GM10847 (cell line): Measurements from ENCODE around the gene ZNF652.

ENCODE experiments used
- POLR2A ChIP-seq: IDR thresholded peaks from 2 replicates; pipeline ENCODE4 v1.6.1; 2011; ENCODE audit not compliant: insufficient read length; ENCODE audit errors: extremely low read depth

The ZNF652 gene

DNA sequence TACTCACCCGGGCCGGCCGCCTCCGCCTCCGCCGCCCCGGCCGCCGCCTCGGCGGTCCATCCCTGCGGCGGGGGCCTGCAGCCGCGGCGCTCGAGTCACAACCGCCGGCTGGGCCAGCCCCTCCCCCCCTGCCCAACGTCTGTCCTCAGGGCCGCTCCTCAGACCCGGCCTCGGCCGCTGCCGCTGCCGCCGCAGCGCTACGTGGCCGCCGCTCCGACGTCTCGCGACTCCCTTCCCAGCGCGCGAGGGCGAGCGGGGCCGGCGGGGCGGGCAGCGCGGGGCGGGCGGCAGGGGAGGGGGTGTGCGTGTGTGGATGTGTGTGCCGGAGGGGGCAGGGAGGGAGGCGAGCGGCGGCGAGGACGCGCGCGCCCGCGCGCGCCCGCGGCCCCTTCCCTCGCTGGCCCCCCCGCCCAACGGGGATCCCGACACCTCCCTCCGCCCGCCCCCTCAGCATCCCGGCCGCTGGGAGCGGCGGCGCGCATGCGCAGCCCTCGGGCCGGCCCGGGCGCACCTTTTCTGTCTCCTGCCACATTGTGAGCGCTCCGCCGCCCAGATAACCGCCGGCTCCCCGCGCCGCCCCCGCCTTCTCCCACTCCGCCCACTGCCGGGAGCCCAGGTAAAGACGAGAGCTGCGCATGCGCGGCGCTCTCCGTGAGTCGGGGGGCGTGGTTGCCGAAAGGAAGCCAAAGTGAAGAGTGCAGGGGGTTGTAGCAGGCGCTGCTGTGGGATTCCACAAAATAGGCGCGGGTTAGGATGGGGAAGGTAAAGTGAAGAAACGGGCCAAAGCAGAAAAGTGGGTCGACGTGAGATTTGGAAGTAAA lies at the start of gene ZNF652:
Gene ZNF652, minus strand, starts transcription at position 349 of the 821 bp plus-strand sequence. CDS start 44,525 bp downstream, outside the sequence.
- TF ChIP-seq POLR2A, result peak; percentile 12

DNA sequence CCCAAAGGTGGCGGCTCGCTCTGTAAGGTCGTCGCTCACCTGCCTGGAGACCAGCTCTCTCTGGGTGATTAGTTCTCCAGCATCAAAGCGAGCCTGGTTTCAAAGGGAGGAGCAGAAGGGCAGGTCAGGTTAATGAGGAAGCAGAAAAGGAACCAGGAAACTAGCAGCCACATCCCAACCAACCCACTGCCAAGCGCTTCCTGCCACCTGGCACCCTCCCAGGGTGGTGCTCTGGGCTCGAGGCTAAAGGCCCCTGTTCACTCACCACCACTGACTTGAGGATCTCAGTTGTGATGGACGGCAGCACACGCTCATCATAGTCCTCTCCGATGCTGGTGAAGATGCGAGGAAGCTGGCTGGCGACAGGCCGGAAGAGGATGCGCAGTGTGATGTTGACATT lies 47.0 kb upstream of the ZNF652 start:
- no peak for TF ChIP-seq POLR2A

DNA sequence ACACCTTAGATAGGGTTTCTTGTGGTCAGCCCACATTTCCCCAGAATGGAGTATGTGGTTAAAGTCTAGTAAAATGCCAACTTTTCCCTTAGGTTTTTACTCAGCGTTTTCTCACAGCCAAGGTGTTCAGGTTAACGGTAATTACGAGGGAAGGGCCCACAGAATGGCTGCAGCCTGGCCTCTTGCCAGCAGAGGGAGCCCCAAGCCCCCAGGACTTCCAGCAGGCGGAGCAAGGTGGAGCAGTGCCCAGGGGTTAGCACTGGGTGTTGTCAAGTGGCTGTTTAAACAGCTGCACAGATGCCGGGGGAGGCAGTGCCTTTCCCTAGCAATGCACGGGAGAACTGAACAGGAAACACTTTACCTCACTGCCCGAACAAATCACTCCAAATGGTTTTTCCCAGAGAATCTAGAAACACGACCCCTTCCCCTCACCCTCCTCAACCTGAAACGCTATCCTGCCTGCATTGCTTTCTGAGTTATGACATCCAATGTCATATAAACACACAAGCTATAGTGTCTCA lies 46.0 kb upstream of the ZNF652 start:
- no peak for TF ChIP-seq POLR2A

DNA sequence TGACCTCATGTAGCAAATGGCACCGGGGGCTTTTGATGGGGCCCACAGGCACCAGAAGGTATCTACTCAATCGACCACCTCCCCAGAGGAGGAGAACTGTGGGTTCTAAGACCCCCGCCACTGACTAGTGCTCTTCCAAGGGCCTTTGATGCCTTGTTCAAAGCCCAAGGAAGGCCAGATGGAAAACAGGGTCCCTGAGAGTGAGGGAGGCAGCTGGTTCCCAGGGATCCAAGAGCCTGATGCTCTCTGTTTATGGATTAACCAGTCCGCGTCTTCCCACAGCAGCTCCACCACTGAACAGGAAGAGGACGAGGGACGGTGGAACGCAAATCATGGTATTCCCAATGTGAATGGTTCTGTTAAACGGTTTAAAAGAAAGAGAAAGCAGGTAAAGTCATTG lies 45.0 kb upstream of the ZNF652 start:
- TF ChIP-seq POLR2A, result no peak

DNA sequence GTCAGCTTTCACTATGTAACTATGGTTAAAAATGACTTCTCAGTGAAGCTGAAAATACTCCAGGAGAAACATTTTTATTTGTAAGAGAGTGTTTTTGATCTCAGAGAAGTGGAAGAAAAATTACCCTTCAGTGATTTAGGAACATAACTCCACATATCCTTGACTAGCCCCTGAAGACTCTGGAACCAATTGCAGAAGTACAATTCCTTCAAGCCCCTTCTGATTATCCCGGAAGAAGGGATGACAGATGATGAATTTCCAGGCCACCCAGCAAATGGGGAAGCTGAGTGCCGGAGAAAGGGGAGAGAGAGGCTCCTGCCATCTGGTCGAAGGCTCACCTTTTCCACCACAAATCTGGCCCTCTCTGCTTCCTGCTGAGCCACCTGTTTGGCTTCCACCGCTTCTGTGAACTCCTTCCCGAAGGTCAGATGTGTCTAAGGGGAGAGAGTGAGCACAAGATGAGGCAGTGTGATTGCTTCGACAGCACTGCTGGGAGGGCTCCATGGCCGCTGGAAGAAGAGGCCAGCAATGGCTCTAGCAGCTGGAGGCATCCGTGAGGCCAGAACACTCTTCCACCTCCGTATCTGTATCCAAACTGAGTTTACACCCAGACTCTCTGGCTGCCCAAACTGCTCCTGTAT lies 44.5 kb upstream of the ZNF652 start:
- TF ChIP-seq POLR2A, result no peak

DNA sequence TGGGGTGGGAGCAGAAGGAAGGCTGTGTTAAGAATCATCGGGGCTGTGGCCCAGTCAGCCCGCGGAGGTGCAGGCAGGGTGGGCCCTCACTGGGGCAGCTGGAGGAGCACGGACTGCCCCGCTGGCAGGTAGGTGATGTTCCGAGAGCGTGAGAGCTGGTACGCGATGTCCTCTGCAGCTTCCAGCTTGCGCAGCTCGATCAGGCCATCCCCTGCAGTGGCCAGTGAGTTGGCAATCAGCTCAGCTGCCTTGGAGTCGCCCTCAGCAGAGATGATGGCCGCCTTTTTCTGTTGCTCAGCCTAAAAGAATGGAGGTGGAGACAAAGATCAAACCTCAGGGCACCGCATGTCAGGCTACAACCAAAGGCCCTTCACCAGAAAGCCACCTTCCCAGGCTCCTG lies 42.9 kb upstream of the ZNF652 start:
- no peak for TF ChIP-seq POLR2A

DNA sequence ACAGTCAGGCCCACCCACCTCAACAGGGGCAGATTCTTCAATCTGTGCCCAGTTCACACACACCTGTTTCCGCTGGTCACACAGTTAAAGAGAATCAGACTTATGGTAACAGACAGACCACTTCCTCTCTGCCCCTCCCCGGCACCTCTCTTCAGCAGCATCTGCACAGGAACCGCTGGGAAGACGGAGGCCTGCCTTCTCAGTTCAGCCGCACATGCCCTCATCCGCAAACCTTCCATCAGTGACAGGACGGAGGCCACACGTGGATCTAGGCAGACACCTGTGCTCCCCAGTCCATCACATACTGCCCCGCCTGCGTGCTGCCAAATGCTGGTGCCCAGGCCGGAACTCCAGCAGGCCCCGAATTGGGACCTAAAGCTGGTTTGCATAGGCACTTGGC lies 42.3 kb upstream of the ZNF652 start:
- no peak for TF ChIP-seq POLR2A

DNA sequence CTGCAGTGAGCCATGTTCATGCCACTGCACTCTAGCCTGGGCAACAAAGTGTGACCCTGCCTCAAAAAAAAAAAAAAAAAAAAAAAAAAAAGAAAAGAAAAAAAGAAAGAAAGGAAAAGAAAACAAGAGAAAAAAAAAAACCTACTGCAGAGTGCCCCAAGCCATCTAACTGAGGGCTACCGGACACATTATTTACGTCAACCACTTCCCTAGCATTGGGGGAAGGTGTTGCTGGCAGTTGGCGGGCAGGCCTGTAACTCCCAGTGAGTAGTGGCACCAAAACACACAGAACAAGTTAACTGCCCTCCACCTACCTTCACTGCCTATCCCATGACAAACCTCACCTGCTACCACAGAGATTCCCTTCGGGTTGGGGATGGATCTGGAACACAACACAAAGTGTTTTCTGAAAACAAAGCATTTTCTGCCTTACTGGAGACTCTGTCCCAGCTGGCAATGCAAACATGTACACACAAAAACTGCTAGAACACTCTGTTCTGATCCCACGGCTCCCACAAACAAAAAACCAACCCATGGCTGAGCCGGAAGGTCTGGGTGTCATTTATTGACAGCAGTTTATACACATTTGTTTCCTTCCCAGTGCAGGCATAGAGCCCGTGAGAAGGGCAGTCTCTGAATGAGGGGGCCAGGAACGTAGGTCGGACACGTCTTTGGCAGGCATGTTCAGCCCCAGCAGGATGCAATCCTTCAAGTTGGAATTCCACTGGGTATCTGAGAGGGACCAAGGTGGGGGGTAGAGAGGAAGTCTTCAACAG lies 41.7 kb upstream of the ZNF652 start:
- no peak for TF ChIP-seq POLR2A

DNA sequence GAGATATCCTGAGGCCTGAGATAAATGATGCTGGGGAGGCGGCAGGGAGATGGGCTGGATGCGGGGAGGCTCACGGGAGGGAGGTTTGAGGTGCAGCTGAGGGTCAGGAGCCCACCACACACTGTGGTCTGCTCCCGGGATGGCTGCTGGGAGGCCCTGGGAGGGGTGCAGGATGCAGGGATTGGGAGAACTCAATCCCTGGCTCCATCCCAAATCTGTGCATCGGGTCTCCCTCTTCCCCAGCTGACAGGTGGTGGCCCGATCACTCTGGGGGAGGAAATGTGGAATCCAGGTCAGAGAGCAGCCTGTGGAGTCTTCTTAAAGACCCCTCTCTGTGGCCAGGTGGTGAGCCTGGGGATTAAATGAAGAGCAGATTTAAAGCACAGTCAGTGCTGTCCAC lies 40.7 kb upstream of the ZNF652 start:
- no peak for TF ChIP-seq POLR2A

DNA sequence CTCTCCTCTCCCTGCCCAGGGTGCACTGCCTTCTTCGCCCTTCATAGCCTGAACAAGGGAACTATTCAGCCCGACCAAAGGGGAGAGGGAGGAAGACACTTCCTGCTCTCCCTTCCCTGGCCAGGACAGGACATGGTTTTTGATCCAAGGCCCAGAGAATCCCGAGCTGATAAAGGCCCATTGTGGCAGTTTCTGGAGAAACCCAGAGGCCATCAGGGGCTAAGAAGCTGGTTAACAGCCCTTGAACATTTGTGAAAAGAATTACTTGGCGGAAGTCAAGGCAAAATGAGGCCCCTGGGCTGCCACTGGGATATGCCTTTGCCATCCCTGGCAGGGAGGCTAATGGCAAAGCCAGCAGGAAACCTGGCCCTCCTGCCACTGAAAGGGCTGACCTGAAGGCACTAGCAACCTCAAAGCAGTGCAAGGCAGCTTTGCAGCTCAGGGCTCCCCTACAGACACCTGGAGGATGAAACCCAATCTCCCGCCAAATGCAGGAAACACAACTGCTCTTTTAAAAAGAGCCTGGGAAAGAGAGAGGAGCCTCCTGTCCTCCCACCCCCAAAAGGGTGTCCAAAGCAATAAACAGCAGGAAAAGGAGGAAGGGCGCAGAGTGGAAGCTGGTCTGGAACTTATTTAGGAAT lies 40.0 kb upstream of the ZNF652 start:
- no peak for TF ChIP-seq POLR2A

DNA sequence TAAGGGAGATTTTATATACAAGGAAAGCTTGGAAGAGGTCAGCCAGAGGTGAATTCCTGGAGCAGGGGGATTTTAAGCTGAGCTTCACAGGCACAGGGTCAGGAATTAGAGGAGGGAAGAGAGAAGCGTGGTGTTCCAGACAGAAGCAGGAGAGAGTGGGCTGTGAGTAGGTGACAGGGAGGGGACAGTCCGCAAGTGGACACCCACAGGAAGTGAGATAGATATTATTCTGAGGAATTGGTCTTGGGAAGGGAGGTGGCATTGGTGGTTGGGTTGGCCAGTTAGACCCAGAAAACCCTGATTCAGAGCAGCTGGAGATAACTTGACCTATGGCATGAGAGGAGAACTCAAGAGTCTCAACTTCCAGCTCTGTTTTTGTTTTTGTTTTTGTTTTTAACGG lies 37.9 kb upstream of the ZNF652 start:
- TF ChIP-seq POLR2A, result no peak

DNA sequence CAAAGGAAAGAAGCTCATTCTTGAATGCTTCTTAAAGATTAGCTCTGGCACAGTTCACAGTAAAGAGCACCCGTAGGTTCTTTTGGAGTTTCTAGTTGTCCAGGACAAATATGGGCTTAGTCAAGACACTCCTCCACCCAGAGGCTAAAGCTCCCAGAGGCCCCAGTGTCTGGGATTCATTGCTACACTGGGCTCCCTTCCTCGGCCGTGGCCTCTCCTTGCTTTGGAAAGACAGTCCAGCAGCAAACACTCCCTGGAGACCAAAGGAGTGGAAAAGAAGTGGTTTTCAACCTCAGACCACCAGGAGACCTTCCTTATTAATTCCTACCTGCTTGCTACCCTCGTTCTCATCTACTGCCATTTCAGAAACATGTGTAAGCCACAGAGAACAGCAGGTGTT lies 35.5 kb upstream of the ZNF652 start:
- TF ChIP-seq POLR2A, result no peak

DNA sequence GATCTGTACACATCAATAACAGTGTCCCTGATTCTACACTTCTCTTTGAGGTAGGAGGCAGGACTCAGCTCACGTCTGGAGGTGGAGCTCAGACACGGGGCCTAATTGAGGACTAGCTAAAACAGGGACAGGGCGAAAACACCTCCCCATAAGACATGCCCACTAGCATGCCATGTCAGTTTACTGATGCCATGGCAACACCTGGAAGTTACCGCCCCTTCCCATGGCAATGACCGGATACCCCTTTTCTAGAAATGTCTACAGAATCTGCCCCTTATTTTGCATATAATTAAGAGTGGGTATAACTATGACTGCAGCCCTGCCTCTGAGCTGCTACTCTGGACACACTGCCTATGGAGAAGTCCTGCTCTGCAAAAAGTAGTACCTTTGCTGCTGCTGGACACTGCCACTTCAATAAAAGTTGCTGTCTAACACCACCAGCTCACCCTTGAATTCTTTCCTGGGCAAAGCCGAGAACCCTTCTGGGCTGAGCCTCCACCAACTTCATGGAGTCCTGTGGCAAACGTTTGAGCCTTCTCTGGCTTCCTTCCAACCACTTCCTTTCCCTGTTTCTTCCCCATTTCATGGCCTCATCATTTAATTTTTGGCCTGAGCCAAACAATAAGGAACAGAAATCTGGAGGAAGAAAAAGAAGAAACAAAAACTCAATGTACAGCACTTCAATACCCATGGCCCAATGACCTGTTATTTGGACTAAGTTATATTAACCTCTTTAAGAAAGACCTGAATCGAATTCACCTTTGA lies 31.6 kb upstream of the ZNF652 start:
- no peak for TF ChIP-seq POLR2A

DNA sequence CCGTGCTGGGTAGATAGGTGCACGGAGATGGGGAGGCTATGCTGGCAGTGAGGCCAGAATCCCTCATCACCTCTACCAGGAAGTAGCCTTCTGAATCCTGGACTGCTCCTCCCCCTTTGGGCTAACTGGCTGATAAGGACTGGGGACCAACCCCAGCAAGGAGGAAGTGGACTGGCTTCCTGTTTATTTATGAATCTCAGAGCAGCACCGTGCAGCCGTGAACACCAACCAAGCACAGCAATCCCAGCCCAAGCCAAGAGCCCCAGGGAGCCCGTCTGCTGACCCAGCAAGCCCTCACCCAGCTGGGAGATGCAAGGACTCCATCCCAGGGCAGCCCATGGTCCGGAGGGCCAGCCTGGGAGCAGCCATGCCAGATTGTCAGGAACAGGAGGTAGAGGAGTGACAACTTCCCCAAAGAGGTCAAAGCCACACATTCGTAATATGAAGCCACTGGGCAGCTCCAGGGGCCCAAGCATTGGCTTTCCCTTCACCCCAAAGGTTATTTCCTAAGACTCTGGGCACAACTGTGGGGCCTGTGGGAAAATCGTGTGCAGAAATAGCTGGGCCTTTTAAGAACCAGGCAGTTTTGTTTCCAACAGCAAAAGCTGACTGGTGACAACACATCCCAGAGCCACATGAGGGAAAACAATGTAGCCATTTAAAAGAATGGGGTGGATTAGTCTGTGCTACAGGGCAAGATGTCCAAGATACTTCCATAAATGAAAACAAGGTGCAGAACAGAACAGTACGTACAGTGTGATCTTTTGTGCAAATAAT lies 28.7 kb upstream of the ZNF652 start:
- peak; percentile 16 for TF ChIP-seq POLR2A
